ENCODE results near the gene PLXNA4.

DNA sequence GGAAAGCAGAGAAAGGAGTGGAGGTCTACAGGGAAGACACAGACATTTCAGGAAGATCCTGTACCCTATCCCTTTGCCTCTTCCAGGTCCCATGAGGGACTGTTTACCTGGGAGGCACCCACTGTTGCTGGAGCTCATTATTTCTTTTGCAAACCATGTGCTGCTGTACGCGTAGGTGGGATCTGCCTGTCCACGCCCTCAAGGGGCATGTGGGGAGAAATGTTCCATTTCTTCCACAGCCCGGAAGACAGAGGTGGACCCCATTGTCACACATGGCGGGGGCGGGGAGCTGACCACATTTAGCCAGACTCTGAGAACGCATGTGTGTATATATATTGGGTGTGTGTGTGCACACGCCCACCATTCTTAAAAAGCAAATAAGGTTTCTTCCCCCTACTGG, 2.0 kb downstream of the PLXNA4 start:
- TF ChIP-seq, protein P1, sequence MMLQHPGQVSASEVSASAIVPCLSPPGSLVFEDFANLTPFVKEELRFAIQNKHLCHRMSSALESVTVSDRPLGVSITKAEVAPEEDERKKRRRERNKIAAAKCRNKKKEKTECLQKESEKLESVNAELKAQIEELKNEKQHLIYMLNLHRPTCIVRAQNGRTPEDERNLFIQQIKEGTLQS (IDR thresholded peaks at IDR 0.05) = no peak
- TF ChIP-seq, protein P2, sequence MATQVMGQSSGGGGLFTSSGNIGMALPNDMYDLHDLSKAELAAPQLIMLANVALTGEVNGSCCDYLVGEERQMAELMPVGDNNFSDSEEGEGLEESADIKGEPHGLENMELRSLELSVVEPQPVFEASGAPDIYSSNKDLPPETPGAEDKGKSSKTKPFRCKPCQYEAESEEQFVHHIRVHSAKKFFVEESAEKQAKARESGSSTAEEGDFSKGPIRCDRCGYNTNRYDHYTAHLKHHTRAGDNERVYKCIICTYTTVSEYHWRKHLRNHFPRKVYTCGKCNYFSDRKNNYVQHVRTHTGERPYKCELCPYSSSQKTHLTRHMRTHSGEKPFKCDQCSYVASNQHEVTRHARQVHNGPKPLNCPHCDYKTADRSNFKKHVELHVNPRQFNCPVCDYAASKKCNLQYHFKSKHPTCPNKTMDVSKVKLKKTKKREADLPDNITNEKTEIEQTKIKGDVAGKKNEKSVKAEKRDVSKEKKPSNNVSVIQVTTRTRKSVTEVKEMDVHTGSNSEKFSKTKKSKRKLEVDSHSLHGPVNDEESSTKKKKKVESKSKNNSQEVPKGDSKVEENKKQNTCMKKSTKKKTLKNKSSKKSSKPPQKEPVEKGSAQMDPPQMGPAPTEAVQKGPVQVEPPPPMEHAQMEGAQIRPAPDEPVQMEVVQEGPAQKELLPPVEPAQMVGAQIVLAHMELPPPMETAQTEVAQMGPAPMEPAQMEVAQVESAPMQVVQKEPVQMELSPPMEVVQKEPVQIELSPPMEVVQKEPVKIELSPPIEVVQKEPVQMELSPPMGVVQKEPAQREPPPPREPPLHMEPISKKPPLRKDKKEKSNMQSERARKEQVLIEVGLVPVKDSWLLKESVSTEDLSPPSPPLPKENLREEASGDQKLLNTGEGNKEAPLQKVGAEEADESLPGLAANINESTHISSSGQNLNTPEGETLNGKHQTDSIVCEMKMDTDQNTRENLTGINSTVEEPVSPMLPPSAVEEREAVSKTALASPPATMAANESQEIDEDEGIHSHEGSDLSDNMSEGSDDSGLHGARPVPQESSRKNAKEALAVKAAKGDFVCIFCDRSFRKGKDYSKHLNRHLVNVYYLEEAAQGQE (IDR thresholded peaks at IDR 0.05) = no peak
- TF ChIP-seq, protein P3, sequence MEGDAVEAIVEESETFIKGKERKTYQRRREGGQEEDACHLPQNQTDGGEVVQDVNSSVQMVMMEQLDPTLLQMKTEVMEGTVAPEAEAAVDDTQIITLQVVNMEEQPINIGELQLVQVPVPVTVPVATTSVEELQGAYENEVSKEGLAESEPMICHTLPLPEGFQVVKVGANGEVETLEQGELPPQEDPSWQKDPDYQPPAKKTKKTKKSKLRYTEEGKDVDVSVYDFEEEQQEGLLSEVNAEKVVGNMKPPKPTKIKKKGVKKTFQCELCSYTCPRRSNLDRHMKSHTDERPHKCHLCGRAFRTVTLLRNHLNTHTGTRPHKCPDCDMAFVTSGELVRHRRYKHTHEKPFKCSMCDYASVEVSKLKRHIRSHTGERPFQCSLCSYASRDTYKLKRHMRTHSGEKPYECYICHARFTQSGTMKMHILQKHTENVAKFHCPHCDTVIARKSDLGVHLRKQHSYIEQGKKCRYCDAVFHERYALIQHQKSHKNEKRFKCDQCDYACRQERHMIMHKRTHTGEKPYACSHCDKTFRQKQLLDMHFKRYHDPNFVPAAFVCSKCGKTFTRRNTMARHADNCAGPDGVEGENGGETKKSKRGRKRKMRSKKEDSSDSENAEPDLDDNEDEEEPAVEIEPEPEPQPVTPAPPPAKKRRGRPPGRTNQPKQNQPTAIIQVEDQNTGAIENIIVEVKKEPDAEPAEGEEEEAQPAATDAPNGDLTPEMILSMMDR (IDR thresholded peaks at IDR 0.05; ENCODE audit: low read depth, low read length, missing input control) = no peak
- TF ChIP-seq HNF4G (IDR thresholded peaks at IDR 0.05) = no peak
- no peak for TF ChIP-seq YY1 (IDR thresholded peaks at IDR 0.05)
- TF ChIP-seq RAD21 (IDR thresholded peaks at IDR 0.05) = no peak
- no peak for TF ChIP-seq HNF4A (conservative IDR thresholded peaks at IDR 0.05)
- TF ChIP-seq, protein P4, sequence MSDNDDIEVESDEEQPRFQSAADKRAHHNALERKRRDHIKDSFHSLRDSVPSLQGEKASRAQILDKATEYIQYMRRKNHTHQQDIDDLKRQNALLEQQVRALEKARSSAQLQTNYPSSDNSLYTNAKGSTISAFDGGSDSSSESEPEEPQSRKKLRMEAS (IDR thresholded peaks at IDR 0.05) = no peak
- TF ChIP-seq JUND (IDR thresholded peaks at IDR 0.05) = no peak
- TF ChIP-seq TAF1 (conservative IDR thresholded peaks at IDR 0.05) = no peak
- TF ChIP-seq, protein P5, sequence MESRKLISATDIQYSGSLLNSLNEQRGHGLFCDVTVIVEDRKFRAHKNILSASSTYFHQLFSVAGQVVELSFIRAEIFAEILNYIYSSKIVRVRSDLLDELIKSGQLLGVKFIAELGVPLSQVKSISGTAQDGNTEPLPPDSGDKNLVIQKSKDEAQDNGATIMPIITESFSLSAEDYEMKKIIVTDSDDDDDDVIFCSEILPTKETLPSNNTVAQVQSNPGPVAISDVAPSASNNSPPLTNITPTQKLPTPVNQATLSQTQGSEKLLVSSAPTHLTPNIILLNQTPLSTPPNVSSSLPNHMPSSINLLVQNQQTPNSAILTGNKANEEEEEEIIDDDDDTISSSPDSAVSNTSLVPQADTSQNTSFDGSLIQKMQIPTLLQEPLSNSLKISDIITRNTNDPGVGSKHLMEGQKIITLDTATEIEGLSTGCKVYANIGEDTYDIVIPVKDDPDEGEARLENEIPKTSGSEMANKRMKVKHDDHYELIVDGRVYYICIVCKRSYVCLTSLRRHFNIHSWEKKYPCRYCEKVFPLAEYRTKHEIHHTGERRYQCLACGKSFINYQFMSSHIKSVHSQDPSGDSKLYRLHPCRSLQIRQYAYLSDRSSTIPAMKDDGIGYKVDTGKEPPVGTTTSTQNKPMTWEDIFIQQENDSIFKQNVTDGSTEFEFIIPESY (IDR thresholded peaks at IDR 0.05) = no peak
- TF ChIP-seq GABPA (IDR thresholded peaks at IDR 0.05 in 1 of 2, conservative IDR thresholded peaks at IDR 0.05 in 1 of 2) = no peak
- no peak for TF ChIP-seq FOXA1 (IDR thresholded peaks at IDR 0.05)
